GM08714 (cell line): ENCODE results near the gene TENT4A.
"Not testable (repeated sequence)": the region's sequence is repeated elsewhere in the genome, so short reads cannot be mapped to it uniquely, and the experiment has no call there.

ENCODE experiments used
- H3K4me3 ChIP-seq: fragments of 200-500 bp; sonication (Bioruptor generic); 2 replicates; pipeline ENCODE4 v1.5.1; 2014; ENCODE audit warnings: mild to moderate bottlenecking, low read length, inconsistent platforms
- ZNF274 ChIP-seq: IDR thresholded peaks from 2 replicates; pipeline ENCODE4 v1.6.1; 2012; ENCODE audit warnings: mild to moderate bottlenecking, low read depth, low read length

The TENT4A gene

DNA sequence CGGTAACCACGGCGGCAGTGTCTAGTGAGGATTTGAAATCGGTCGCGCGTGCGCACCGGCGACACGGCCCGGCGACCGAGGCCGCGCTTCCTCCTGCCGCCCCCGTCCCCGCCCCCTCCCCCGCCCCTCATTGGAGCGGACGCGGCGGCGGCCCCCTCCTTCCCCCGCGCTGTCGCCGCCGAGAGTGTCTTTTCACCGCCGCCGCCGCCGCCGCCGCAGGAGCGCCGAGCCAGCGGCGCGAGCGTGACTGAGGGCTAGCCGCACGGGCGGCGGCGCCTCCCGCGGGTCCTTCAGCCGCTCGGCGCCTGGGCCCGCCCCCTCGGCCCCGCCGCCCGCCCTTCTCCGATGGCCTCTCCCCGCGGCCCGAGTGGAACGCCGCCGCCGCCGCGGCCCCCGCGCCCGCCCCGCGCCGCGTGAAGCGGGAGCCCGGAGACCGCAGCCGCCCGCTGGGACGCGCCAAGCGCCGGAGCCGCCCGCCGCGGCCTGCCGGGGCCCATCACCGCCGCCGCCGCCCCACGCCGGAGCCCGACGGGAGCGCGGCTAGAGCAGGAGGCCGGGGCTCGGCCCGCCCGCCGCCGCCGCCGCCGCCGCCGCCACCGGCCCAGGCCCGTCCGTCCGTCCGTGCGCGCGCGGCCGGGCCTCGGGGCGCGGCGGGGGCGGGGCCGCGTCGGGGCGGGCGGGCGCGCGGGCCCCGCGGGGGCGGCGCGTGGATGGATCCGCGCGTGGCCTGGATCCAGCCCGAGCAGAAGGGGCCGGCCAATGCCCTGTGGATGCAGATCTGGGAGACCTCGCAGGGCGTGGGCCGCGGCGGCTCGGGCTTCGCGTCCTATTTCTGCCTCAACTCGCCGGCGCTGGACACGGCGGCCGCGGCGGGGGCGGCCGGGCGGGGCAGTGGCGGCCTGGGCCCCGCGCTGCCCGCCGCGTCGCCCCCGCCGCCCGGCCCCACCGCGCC lies at the start of gene TENT4A:
TSS of gene TENT4A (plus strand) at position 159 of the 952 bp plus-strand sequence. CDS start at position 711, 552 bp downstream.
- TF ChIP-seq ZNF274: no peak
- peak within 1 kb of the TSS; percentile 97 for H3K4me3 ChIP-seq

DNA sequence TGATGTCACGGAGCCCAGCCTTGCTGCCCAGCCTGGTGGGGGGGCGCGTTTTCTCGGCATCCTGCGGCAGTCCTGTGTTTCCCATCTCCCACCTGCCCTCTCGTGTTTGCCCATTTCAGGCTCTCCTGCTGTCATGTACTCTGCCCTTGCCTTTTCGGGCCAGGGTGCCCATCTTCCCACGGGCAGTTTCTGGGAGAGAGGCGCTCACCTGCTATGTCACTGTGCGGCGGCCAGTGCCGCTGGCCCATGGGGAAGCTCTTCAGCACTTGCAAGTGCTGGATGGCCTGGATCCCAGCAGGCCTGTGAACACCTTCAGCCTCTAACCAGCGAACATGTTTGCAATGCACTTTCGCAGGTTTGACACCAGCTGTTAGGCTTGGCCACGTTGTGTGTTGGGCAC lies 46.5 kb upstream of the TENT4A start:
- no peak for TF ChIP-seq ZNF274
- no peak overlapping the region for H3K4me3 ChIP-seq

DNA sequence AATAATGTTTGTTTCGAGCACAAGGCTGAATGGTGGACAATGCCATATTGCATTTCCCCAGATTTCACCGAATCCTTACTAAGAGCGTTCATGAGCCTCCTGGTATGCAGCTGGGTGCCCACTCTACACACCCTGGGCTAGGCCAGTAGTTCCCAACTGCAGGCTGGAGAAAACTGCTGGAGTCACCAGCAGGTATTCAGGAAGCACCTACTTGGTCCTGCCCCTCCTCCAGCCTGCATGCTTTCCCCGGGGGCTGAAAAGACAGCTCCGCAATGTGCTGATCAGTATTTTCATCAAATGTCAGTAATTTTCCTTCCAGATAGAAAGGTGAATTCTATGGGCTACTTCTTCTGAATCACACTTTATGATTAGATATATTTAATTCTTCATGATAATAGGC lies 45.6 kb upstream of the TENT4A start:
- no peak for TF ChIP-seq ZNF274
- H3K4me3 ChIP-seq: no peak overlapping the region

DNA sequence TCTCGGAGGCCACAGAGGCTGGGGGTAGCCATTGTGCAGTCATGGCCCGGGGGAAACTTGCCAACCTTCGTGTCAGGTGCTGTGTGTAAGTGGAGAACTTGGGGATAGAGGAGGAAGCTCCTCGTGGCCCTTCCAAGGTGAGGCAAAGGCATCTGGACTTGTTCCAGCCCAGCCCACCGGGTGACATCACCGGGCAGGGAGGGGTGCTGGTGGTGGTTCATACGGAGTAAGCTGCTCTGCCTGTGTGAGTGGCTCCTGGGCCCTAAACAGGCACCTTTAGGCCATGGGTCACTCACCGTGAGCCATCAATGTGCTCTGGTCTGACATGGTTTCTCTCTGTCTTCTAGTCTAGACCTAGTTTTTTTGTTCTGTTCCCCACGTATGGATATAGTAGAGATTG lies 44.5 kb upstream of the TENT4A start:
- not testable (repeated sequence) for H3K4me3 ChIP-seq

DNA sequence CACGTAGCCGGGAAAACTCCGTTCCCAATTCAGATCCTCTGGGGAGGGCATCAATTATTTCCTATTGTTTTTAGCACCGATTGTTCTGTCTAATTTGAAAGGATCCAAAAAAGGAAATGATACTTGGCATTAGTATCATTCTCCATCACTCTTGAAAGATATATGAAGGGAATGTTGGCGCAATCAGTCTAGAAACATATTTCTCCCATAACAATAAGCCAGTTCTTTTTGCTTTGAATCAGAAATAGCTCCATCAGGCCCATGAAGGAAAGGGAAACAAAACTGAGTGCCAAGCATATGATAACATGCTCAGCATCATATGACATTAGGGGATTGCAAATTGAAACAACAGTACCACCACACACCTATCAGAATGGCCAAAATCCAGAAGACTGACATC lies 40.2 kb upstream of the TENT4A start:
- H3K4me3 ChIP-seq: no peak overlapping the region
- no peak for TF ChIP-seq ZNF274

DNA sequence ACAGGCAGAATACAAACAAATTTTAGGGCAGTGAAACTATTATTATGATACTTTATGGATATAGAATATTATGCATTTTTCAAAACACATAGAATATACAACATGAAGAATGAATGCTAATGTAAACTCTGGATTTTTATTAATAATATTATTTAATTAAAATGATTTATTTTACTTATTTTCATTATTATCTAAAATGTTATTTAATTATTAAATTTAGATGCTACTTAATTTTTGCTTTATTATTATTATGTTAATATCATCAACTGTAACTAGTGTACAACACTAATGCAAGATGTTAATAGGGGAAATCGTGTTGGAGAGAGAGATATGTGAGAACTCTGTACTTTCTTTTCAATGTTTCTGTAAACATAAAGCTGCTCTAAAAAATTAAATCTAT lies 39.3 kb upstream of the TENT4A start:
- TF ChIP-seq ZNF274: no peak
- H3K4me3 ChIP-seq: no peak overlapping the region

DNA sequence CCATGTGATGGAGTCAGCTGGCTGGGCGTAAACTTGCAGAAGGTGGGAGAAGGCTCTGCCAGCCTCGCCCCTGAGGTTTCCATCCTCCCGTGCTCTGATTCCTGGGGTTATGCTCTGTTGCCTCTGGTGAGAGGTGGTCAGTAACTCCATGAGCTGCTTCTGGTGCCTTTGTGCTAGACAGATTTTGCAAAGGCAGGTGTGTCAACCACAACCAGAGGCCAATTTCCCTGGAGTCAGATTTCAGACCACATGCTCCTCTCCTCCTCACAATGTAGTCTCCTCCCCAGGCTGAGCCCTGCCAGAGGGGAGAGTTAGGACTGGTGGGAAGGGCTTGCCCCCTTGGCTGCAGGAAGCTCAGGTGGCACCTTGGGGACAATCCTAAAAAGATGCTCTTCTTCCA lies 38.8 kb upstream of the TENT4A start:
- TF ChIP-seq ZNF274: no peak
- H3K4me3 ChIP-seq: no peak overlapping the region

DNA sequence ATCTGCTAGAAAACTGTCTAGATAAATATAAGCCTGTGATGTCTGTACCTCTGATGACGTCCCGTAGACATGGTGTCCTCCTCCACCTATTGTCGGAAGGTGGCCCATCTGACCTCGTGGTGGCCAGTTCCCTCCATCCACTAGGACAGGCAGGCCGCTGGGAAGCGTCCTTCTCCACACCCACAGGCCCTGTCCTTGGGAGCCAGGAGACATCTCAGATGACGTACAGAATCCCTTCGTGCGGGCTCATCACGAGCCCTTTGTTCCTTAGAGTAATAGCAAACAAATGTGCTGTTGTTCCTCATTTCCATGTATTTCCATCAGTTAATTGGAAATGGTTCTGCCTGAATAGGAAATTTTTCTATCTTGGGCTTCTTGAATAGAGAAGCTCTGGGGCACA lies 38.3 kb upstream of the TENT4A start:
- TF ChIP-seq ZNF274: no peak
- H3K4me3 ChIP-seq: no peak overlapping the region

DNA sequence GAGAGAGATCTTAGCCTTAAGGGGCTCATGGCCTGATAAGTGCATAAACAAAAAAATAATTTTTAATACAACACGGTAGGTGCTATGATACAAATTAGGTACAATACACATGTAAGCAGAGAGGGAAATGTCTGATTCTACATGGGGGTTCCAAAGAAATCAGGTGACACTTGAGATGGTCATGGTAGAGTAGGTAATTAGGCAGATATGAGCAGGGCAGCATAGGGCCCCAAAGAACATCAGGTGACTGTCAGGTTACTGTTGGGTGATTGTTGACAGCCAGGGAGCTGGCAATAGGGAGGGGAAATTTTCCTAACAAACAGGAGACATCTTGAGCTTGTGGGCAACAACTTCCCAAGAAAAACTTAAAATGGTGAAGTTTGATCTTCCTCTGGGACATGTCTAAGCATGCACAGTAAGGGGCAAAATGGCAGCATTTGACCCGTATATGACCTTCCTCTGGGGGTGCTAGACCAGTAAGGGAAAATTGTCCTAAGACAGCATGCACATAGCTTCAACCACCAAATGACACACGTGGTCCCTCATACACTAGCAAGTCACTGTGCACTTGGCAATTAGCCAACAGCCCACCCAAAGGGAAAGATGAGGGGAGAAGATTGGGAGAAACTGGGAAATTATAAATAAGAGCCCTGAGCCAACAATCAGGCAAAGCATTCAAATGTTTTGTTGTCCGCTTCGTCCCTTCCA lies 37.3 kb upstream of the TENT4A start:
- no peak overlapping the region for H3K4me3 ChIP-seq
- no peak for TF ChIP-seq ZNF274

DNA sequence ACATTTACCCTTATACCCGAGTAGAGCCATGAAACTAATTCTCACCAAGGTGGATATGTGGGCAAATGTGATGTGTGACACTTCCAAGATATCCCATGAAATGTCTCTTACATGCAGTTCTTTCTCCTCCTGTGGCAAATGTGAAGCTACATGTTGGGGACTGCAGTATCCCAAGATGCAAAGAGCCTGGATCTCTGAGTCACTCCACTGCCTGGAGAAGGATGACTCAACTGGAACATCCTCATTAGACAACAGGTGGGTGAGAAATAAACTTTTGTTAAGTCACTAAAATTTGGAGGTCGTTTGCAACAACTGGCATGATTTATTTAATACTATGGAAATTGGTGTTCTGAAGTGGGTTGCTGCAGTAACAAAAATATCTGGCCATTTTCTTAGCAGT lies 36.5 kb upstream of the TENT4A start:
- no peak overlapping the region for H3K4me3 ChIP-seq
- TF ChIP-seq ZNF274: no peak

DNA sequence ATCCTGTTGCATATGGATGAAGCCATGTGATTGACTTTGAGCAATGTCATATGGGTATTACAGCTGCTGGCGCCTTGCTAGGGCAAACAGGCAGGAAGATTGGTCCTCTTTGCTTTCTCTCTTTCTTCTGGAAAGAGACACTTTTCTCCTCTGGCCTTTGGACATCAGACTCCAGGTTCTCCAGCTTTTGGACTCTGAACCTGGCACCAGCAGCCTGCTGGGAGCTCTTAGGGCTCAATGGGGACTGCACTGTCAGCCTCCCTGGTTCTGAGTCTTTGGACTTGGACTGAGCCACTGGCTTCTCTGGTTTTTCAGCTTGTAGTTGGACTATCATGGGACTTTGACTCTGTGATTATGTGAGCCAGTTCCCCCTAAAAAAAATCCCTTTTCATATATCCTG lies 34.8 kb upstream of the TENT4A start:
- TF ChIP-seq ZNF274: no peak
- H3K4me3 ChIP-seq: no peak overlapping the region

DNA sequence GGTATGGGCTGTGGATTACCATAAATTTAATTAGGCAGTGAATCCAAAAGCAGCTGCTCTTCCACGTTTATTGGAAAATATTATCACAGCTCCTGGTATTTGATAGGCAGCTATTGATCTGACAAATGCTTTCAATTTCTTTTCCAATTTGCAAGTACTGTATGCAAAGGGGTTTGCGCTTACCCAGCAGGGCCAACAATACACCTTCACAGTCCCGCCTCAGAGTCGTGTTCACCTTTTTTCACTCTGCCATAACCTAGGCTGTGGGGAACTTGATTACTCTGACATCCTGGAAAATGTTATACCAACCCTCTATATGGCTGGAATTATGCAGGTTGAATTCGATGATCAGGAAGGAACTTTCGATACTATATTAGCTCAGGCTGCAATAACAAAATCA lies 32.3 kb upstream of the TENT4A start:
- TF ChIP-seq ZNF274: no peak
- no peak overlapping the region for H3K4me3 ChIP-seq

DNA sequence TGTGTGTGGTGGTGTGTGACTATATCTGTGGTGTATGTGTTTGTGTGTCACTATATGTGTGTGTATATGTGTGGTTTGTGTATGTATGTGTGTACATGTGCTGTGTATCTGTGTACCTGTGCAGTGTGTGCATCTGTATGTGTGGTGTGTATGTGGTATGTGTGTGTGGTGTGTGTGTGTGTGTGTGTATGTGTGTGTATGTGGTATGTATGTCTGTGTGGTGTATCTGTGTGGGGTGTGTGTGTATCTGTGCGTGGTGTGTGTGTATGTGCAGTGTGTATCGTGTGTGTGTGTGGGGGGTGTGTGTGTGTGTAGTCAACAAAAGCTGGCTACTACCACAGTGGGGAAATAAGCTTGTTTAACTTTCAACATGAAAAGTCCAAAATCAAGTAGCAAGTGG lies 31.6 kb upstream of the TENT4A start:
- no peak for TF ChIP-seq ZNF274
- H3K4me3 ChIP-seq: no peak overlapping the region

DNA sequence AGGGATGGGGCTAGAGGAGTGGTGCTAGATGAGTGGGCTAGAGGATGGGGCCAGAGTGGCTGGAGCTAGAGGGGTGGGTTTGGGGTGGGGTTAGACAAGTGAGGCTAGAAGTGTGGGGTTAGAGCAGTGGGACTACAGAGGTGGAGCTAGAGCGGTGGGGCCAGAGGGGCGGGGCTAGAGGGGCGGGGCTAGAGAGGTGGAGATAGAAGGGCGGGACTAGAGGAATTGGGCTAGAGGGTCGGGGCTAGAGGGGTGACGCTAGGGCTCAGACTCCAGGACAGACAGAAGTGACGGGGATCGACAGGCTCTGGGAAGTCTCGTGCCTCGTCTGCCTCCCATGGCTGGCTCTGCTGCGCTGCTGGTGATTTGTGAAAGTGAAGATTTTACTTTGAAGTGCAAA lies 31.0 kb upstream of the TENT4A start:
- no peak for TF ChIP-seq ZNF274

DNA sequence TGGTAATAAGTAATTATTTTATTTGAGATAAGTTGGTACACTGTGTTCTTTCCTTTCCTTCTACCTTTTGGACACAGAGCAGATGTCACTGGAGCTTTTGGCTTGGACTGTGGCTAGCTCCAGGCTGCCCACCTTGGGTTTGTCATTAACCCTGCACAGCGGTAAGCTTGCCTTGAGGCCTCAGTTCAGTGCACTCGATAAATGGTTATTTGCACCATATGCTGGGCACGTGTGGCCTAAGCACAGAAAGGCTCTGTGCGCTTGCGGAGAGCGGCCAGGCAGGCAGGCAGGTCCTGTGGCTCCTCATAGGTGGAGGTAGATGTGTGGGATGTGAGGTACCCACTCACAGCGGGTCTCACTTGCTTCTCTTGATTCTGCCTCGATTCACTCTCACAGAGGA lies 30.0 kb upstream of the TENT4A start:
- TF ChIP-seq ZNF274: no peak
- H3K4me3 ChIP-seq: no peak overlapping the region

More for the DNA sequence above, 31.0 kb upstream of the TENT4A start:
- H3K4me3 ChIP-seq: no peak overlapping the region
